GM12873 (cell line): ENCODE data around the gene DDX10.

Experiments
- CTCF ChIP-seq: IDR thresholded peaks from 2 replicates; pipeline ENCODE4 v1.5.1; 2012; ENCODE audit warnings: low read depth, mild to moderate bottlenecking, moderate library complexity, low read length, control low read depth; ENCODE audit not compliant: insufficient read depth; ENCODE audit errors: missing control alignments

DDX10 gene

GRCh38 chr11:108970221-108970991 is 305.5 kb downstream of the DDX10 start:
- no peak for TF ChIP-seq CTCF

- TF ChIP-seq CTCF, result no peak
Observed at GRCh38 chr11:108973402-108974162, 308.7 kb downstream of the DDX10 start.

- no peak for TF ChIP-seq CTCF
Observed at GRCh38 chr11:108975026-108975425, 310.2 kb downstream of the DDX10 start.

GRCh38 chr11:108975641-108976071 is 310.8 kb downstream of the DDX10 start:
- no peak for TF ChIP-seq CTCF

GRCh38 chr11:108983636-108984420 is 319.0 kb downstream of the DDX10 start:
- no peak for TF ChIP-seq CTCF

- TF ChIP-seq CTCF, result no peak
Observed at GRCh38 chr11:108984523-108984922, 319.7 kb downstream of the DDX10 start.
